GM21390 (cell line): ENCODE measurements around the gene GATA2.

Source experiments
- ATAC-seq: cut with Tn5 transposase; IDR thresholded peaks from one replicate; pipeline ENCODE4 v1.9.1; 2021; ENCODE audit not compliant: unreplicated experiment

The GATA2 gene

GRCh38 chr3:128436214-128436613 lies 56.8 kb downstream of the GATA2 start:
- no peak for ATAC-seq

- no peak for ATAC-seq
These were observed 57.4 kb downstream of the GATA2 start for GRCh38 chr3:128435561-128435960.

- no peak for ATAC-seq
These were observed 57.9 kb downstream of the GATA2 start for GRCh38 chr3:128435058-128435457.

- ATAC-seq, result no peak
These were observed 58.5 kb downstream of the GATA2 start for GRCh38 chr3:128434524-128434923.

GRCh38 chr3:128433837-128434165 lies 59.2 kb downstream of the GATA2 start:
- no peak for ATAC-seq

- ATAC-seq, result no peak
These were observed 59.8 kb downstream of the GATA2 start for GRCh38 chr3:128432971-128433836.

GRCh38 chr3:128432301-128432970 lies 60.6 kb downstream of the GATA2 start:
- ATAC-seq, result no peak

- ATAC-seq, result no peak
These were observed 61.1 kb downstream of the GATA2 start for GRCh38 chr3:128431803-128432300.

GRCh38 chr3:128430731-128431130 lies 62.3 kb downstream of the GATA2 start:
- no peak for ATAC-seq

- ATAC-seq, result no peak
These were observed 62.7 kb downstream of the GATA2 start for GRCh38 chr3:128430301-128430700.

GRCh38 chr3:128429751-128430150 lies 63.2 kb downstream of the GATA2 start:
- no peak for ATAC-seq
